Peyer's patch (tissue), 4 donors: ENCODE results near the gene ITK. TPM values are rescaled to one million over a fixed set of nuclear protein-coding genes. Genes with fewer than 3 reads are reported as not detected.
A peak's percentile ranks its signal among the peaks of the same experiment; 100 is the strongest.

ENCODE experiments used
- DNase-seq, 3 donors: peaks; one replicate each; pipeline ENCODE4 v3.0.0-alpha.2; 2017 to 2019
- H3K27ac ChIP-seq, 4 donors: fragments of 200-600 bp; sonication (generic); one replicate each; pipeline ENCODE4 v1.5.1; 2016 to 2019
- H3K27me3 ChIP-seq, 2 donors: fragments of 200-600 bp; sonication (generic); one replicate each; pipeline ENCODE4 v1.5.1; 2019
- H3K36me3 ChIP-seq, 3 donors: fragments of 200-600 bp; sonication (generic); one replicate each; pipeline ENCODE4 v1.5.1; 2016 to 2019
- H3K4me1 ChIP-seq, 4 donors: fragments of 200-600 bp; sonication (generic); one replicate each; pipeline ENCODE4 v1.5.1; 2016 to 2019
- H3K4me3 ChIP-seq, 4 donors: fragments of 200-600 bp; sonication (generic); 1 replicate in 3 of 4; 2 replicates in 1 of 4; pipeline ENCODE4 v1.5.1; 2016 to 2019; ENCODE audit warnings: mild to moderate bottlenecking in 1 of 4
- H3K9me3 ChIP-seq, 4 donors: fragments of 200-600 bp; sonication (generic); one replicate each; pipeline ENCODE4 v1.5.1; 2016 to 2019; ENCODE audit warnings: mild to moderate bottlenecking in 1 of 4
- POLR2A ChIP-seq, 2 donors: fragments of 450-650 bp; IDR thresholded peaks; one replicate each; pipeline ENCODE4 v1.5.1; 2017; ENCODE audit warnings: antibody characterized with exemption in 2 of 2, mild to moderate bottlenecking in 2 of 2, moderate library complexity in 2 of 2
- total RNA-seq, 4 donors: library from RNA; depleted of rRNA; stranded (reverse); fragments of >200 nt; gene quantifications; one replicate each; pipeline ENCODE4 v1.1.0, GENCODE V29; 2016
- TF ChIP-seq, protein P1 (sequence below), 6 experiments: fragments of 450-650 bp in 4 of 6; fragments of 200-600 bp in 2 of 6; sonication (generic) in 1 of 6; IDR thresholded peaks; one replicate each; pipeline ENCODE4 v1.5.1; 2017 to 2019; ENCODE audit warnings: antibody characterized with exemption in 6 of 6, mild to moderate bottlenecking in 3 of 6, moderate library complexity in 1 of 6

Gene ITK
- total RNA-seq, 4 donors from 2014 or later, result 6.7 to 16.5 (median 6.9) TPM

DNA sequence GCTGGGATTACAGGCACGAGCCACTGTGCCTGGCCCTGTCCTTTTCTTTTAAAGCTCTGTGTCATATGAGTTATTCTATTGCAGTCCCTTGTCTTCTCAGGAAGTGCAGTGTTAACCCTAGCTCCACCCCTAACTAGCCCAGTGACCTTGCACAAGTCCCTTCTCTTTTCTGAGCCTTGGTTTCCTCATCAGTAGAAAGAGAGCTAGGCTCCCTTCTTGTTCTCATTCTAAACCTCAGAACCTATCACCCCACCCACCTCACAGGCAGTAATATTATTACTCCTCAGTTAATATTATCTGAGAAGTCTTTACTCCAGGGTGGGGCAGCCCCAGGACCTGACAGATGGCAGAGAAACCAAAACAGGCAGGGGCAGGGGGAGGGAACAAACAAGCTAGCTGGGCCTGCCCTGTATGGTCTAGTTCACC is 92.5 kb downstream of the ITK start:
- Histone ChIP-seq H3K36me3 (no peaks in the 10 kb centered on the region), H3K27me3 (no peaks in the 10 kb centered on the region), H3K4me1 (peaks cover 0 to 37% (median 12%) of the 10 kb centered on the region in 4 donors), H3K9me3 (no peaks in the 10 kb centered on the region), H3K4me3 (no peak overlapping the region), H3K27ac (peak overlapping the region; percentile 15 to 99 (median 75))
- no peak for TF ChIP-seq POLR2A (IDR thresholded peaks at IDR 0.05)
- TF ChIP-seq, protein P1, sequence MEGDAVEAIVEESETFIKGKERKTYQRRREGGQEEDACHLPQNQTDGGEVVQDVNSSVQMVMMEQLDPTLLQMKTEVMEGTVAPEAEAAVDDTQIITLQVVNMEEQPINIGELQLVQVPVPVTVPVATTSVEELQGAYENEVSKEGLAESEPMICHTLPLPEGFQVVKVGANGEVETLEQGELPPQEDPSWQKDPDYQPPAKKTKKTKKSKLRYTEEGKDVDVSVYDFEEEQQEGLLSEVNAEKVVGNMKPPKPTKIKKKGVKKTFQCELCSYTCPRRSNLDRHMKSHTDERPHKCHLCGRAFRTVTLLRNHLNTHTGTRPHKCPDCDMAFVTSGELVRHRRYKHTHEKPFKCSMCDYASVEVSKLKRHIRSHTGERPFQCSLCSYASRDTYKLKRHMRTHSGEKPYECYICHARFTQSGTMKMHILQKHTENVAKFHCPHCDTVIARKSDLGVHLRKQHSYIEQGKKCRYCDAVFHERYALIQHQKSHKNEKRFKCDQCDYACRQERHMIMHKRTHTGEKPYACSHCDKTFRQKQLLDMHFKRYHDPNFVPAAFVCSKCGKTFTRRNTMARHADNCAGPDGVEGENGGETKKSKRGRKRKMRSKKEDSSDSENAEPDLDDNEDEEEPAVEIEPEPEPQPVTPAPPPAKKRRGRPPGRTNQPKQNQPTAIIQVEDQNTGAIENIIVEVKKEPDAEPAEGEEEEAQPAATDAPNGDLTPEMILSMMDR (IDR thresholded peaks at IDR 0.05), result no peak
- DNase-seq, result peak in 1 of 3 donors; percentile 37

DNA sequence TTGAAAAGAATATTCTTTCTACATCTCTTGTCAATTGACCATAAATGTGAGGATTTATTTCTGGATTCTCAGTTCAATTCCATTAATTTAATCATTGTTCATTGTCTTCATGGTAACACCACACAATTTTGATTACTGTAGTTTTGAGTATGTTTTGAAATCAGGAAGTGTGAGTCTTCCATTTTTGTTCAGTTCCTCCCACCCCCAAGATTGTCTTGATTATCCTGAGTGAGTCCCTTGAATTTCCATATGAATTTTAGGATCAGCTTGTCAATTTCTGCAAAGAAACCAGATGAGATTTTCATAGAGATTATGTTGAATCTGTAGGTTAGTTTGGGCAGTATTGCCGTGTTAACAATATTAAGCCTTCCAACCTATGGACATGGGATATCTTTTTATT is 94.8 kb downstream of the ITK start:
- DNase-seq, result no peak
- Histone ChIP-seq H3K4me3 (no peak overlapping the region), H3K27me3 (no peaks in the 10 kb centered on the region), H3K27ac (no peak overlapping the region), H3K9me3 (no peaks in the 10 kb centered on the region), H3K4me1 (peaks cover 0 to 24% (median 6%) of the 10 kb centered on the region in 4 donors), H3K36me3 (no peaks in the 10 kb centered on the region)
- no peak for TF ChIP-seq POLR2A (IDR thresholded peaks at IDR 0.05)
- TF ChIP-seq, protein P1 (IDR thresholded peaks at IDR 0.05), result no peak

DNA sequence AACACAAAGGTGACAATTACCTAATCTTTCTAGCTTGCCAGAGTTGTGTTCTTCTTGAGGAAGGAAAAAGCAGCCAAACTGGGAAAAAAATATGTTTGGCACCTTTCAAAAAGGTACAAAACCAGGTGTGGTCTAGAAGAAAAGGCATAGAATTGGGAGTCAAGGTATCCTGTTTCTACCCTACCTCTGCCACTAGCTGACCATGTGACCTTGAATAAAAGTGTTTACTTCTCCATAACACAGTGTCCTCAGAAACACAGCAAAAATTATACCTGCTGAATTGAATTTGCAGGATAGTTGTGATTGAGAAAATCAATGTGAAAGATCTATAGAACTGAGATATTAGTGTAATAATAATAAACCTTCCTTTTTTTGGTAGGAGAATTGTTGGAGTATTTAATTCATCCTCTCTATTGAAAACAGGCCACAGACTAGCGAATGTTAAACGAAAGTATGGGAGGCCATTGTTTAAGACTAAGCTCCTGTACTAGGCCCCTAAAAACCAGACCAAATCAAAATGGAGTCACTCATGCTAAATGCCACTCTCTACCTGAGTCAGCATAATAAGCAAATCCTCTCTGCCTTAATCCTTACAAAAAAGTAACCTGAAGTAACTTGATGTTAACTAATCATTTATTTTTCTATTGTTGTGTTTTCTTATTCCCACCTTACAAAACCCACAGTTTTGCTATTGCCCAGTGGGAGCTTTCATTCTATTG is 97.8 kb downstream of the ITK start:
- H3K4me1 ChIP-seq, result peaks cover 0 to 8% (median under 1%) of the 10 kb centered on the region in 4 donors
- no peak overlapping the region for H3K4me3 ChIP-seq
- TF ChIP-seq POLR2A (IDR thresholded peaks at IDR 0.05), result no peak
- DNase-seq, result no peak
- no peaks in the 10 kb centered on the region for H3K36me3 ChIP-seq
- no peak overlapping the region for H3K27ac ChIP-seq
- H3K9me3 ChIP-seq, result no peaks in the 10 kb centered on the region
- H3K27me3 ChIP-seq, result no peaks in the 10 kb centered on the region

DNA sequence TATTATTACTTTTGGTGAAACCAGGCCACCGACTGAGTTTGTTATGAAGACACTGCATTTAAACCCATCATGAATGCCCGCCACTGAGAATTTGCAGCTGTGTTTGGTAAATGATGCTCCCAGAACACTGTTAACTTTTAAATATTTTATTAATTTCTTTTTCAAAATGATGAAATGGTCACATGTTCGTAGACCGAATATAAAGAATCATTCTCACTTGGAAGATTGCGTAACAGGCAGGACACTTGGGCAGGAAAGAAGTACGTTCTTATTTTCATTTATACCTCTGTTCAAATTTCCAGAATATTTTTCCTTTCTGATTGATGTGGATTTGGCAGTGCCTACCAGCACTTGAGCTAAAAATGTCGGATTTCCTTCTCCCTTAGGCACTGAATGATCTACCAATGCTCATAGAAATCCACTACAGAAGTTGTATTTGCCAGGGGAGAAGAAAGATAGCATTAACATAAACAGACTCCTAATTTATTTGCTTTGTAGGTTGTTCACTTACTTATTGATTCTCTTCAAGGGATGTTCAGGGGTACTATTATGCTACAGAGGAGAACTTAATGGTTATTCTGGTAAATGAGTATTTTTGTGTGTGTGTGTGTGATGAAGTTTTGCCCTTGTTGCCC is 99.1 kb downstream of the ITK start:
- Histone ChIP-seq H3K36me3 (no peaks in the 10 kb centered on the region), H3K4me1 (peaks cover 0 to 13% (median 2%) of the 10 kb centered on the region in 4 donors), H3K27me3 (no peaks in the 10 kb centered on the region), H3K4me3 (no peak overlapping the region), H3K9me3 (no peaks in the 10 kb centered on the region), H3K27ac (no peak overlapping the region)
- DNase-seq, result no peak
- no peak for TF ChIP-seq POLR2A (IDR thresholded peaks at IDR 0.05)
- TF ChIP-seq, protein P1 (IDR thresholded peaks at IDR 0.05), result no peak

DNA sequence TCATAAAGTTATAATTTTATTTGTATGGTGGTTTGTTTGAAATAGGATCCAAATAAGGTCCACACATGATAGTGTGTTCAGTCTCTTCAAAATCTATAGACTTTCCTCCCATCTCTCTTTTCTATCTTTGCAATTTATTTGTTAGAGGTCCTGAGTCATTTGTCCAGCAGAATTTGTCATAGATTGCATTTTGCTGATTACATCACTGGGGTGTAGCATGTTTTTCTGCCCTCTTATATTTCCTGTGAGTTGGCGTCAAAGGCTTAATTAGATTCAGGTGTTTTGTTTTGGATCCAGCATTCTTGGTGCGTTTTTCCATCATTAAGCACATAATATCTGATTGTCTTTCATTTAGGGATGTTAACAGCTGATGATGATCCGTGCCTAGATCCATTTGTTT is 100.3 kb downstream of the ITK start:
- no peak for DNase-seq
- no peak overlapping the region for H3K27ac ChIP-seq
- no peak for TF ChIP-seq POLR2A (IDR thresholded peaks at IDR 0.05)
- TF ChIP-seq, protein P1 (IDR thresholded peaks at IDR 0.05), result no peak

DNA sequence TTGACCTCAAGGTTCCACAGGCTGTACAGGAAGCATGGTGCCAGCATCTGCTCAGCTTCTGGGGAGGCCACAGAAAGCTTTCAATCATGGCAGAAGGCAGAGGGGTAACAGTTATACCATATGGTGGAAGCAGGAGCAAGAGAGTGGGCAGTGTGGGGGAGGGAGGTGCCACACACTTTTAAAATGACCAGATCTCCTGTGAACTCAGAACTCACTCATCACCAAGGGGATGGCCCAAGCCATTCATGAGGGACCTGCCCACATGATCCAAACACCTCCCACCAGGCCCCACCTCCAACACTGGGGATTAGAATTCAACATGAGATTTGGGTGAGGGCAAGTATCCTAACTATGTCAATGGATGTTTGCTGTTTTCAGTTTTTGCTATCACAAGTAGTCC is 101.5 kb downstream of the ITK start:
- no peaks in the 10 kb centered on the region for H3K9me3 ChIP-seq
- no peak overlapping the region for H3K27ac ChIP-seq
- H3K4me3 ChIP-seq, result no peak overlapping the region
- H3K36me3 ChIP-seq, result peaks cover 0 to 4% (median 0%) of the 10 kb centered on the region in 3 donors
- TF ChIP-seq, protein P1 (IDR thresholded peaks at IDR 0.05), result no peak
- TF ChIP-seq POLR2A (IDR thresholded peaks at IDR 0.05), result no peak
- H3K27me3 ChIP-seq, result no peaks in the 10 kb centered on the region
- H3K4me1 ChIP-seq, result peaks cover 0 to 13% (median 2%) of the 10 kb centered on the region in 4 donors
- no peak for DNase-seq

More for the DNA sequence above, 100.3 kb downstream of the ITK start:
- Histone ChIP-seq H3K4me3 (no peak overlapping the region), H3K27me3 (no peaks in the 10 kb centered on the region), H3K9me3 (no peaks in the 10 kb centered on the region), H3K36me3 (no peaks in the 10 kb centered on the region), H3K4me1 (peaks cover 0 to 13% (median 2%) of the 10 kb centered on the region in 4 donors)
